Measurements from ENCODE around the gene TOP3A. TPM values are rescaled to one million over a fixed set of nuclear protein-coding genes. Genes with fewer than 3 reads are reported as not detected.

Gene TOP3A
- total RNA-seq, 1 experiment from 2014 or later: 56.1 TPM

DNA sequence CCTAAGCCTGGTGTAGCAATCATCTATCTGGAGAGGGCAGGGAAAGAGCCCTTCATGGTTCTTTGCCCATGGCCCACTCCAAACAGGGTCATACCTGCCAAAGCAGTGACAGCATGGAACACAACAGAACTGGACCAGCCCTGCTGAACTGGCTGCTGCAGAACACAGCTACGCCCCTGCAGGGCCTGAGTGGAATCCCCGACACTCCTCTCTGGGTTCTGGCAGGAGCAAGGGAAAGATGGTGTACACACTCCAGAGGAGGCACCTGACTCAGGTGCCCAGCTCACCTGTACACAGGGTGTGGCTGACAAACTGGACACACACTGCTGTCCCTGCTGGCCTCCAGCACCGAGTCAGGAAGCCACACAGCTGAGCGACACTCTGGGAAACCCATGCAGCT is 34.5 kb downstream of the TOP3A start (continued):
- TF ChIP-seq, protein P1, sequence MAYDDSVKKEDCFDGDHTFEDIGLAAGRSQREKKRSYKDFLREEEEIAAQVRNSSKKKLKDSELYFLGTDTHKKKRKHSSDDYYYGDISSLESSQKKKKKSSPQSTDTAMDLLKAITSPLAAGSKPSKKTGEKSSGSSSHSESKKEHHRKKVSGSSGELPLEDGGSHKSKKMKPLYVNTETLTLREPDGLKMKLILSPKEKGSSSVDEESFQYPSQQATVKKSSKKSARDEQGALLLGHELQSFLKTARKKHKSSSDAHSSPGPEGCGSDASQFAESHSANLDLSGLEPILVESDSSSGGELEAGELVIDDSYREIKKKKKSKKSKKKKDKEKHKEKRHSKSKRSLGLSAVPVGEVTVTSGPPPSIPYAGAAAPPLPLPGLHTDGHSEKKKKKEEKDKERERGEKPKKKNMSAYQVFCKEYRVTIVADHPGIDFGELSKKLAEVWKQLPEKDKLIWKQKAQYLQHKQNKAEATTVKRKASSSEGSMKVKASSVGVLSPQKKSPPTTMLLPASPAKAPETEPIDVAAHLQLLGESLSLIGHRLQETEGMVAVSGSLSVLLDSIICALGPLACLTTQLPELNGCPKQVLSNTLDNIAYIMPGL (CRISPR knock-in tag; IDR thresholded peaks at IDR 0.05): no peak
- TF ChIP-seq RELA (CRISPR knock-in tag; IDR thresholded peaks at IDR 0.05; ENCODE audit: borderline replicate concordance) (no peak), ZNF263 (CRISPR knock-in tag; IDR thresholded peaks at IDR 0.05; ENCODE audit: low read depth) (no peak), SOX15 (CRISPR knock-in tag; IDR thresholded peaks at IDR 0.05) (no peak), GRHL2 (CRISPR knock-in tag; IDR thresholded peaks at IDR 0.05; ENCODE audit: insufficient replicate concordance, severe bottlenecking) (no peak), ZNF416 (CRISPR knock-in tag; IDR thresholded peaks at IDR 0.05) (no peak), EMX1 (CRISPR knock-in tag; IDR thresholded peaks at IDR 0.05) (no peak)
- TF ChIP-seq, protein P2, sequence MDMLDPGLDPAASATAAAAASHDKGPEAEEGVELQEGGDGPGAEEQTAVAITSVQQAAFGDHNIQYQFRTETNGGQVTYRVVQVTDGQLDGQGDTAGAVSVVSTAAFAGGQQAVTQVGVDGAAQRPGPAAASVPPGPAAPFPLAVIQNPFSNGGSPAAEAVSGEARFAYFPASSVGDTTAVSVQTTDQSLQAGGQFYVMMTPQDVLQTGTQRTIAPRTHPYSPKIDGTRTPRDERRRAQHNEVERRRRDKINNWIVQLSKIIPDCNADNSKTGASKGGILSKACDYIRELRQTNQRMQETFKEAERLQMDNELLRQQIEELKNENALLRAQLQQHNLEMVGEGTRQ (CRISPR knock-in tag; IDR thresholded peaks at IDR 0.05): no peak
- TF ChIP-seq, protein P3, sequence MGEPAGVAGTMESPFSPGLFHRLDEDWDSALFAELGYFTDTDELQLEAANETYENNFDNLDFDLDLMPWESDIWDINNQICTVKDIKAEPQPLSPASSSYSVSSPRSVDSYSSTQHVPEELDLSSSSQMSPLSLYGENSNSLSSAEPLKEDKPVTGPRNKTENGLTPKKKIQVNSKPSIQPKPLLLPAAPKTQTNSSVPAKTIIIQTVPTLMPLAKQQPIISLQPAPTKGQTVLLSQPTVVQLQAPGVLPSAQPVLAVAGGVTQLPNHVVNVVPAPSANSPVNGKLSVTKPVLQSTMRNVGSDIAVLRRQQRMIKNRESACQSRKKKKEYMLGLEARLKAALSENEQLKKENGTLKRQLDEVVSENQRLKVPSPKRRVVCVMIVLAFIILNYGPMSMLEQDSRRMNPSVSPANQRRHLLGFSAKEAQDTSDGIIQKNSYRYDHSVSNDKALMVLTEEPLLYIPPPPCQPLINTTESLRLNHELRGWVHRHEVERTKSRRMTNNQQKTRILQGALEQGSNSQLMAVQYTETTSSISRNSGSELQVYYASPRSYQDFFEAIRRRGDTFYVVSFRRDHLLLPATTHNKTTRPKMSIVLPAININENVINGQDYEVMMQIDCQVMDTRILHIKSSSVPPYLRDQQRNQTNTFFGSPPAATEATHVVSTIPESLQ (CRISPR knock-in tag; IDR thresholded peaks at IDR 0.05): no peak
- TF ChIP-seq, protein P4, sequence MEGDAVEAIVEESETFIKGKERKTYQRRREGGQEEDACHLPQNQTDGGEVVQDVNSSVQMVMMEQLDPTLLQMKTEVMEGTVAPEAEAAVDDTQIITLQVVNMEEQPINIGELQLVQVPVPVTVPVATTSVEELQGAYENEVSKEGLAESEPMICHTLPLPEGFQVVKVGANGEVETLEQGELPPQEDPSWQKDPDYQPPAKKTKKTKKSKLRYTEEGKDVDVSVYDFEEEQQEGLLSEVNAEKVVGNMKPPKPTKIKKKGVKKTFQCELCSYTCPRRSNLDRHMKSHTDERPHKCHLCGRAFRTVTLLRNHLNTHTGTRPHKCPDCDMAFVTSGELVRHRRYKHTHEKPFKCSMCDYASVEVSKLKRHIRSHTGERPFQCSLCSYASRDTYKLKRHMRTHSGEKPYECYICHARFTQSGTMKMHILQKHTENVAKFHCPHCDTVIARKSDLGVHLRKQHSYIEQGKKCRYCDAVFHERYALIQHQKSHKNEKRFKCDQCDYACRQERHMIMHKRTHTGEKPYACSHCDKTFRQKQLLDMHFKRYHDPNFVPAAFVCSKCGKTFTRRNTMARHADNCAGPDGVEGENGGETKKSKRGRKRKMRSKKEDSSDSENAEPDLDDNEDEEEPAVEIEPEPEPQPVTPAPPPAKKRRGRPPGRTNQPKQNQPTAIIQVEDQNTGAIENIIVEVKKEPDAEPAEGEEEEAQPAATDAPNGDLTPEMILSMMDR (IDR thresholded peaks at IDR 0.05): no peak
- TF ChIP-seq, protein P5, sequence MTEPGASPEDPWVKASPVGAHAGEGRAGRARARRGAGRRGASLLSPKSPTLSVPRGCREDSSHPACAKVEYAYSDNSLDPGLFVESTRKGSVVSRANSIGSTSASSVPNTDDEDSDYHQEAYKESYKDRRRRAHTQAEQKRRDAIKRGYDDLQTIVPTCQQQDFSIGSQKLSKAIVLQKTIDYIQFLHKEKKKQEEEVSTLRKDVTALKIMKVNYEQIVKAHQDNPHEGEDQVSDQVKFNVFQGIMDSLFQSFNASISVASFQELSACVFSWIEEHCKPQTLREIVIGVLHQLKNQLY (CRISPR knock-in tag; IDR thresholded peaks at IDR 0.05): no peak
- TF ChIP-seq, protein P6, sequence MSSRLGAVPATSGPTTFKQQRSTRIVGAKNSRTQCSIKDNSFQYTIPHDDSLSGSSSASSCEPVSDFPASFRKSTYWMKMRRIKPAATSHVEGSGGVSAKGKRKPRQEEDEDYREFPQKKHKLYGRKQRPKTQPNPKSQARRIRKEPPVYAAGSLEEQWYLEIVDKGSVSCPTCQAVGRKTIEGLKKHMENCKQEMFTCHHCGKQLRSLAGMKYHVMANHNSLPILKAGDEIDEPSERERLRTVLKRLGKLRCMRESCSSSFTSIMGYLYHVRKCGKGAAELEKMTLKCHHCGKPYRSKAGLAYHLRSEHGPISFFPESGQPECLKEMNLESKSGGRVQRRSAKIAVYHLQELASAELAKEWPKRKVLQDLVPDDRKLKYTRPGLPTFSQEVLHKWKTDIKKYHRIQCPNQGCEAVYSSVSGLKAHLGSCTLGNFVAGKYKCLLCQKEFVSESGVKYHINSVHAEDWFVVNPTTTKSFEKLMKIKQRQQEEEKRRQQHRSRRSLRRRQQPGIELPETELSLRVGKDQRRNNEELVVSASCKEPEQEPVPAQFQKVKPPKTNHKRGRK (CRISPR knock-in tag; IDR thresholded peaks at IDR 0.05; ENCODE audit: borderline replicate concordance): no peak

DNA sequence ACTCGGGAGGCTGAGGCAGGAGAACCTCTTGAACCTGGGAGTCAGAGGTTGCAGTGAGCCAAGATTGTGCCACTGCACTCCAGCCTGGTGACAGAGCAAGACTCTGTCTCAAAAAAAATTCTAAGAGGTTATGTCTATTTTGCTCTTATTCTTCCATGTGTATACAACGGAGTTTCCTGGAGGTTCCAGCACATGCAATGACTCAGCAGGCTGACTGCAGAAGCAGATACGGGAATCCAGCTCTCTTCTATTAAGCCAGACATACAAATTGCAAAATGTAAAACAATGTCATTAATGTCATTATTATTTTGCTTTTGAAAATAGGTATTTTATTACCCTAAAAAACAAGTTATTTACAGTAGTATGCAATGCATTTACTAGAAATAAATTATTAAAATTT is 35.9 kb downstream of the TOP3A start:
- POLR2A ChIA-PET: no interaction called here

DNA sequence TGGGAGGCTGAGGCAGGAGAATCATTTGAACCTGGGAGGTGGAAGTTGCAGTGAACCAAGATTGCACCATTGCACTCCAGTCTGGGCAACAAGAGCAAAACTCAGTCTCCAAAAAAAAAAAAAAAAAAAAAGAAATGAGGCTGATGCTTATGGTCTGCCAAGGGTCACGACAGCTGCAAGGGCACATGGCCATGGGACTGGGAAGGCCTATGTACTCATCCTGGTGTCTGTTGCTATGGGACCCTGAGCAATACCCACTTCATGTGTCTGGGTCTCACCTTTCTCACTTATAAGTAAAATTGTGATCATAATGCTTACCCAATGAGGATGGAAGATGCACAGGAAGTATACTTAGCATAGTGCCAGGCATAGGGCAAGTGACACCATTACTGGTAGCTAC is 37.7 kb downstream of the TOP3A start:
- H3K9me3 Mint-ChIP-seq: no peaks in the 10 kb centered on the region
- no peak overlapping the region for H3K4me3 Mint-ChIP-seq
- no peaks in the 10 kb centered on the region for H3K4me1 Mint-ChIP-seq
- ChIA-PET CTCF (interaction anchor here (0.7 kb wide), 1 partner anchor 13 kb away, joined by 3 read pairs; no protein-coding TSS in a partner anchor), POLR2A (no interaction called here)
- H3K27me3 Mint-ChIP-seq (ENCODE audit: low read depth): no peaks in the 10 kb centered on the region
- no peak for ATAC-seq
- no peak overlapping the region for H3K27ac Mint-ChIP-seq
- DNase-seq (ENCODE audit: low spot score): no peak
- peaks cover 56% of the 10 kb centered on the region for H3K36me3 Mint-ChIP-seq
- no peak for TF ChIP-seq ZNF317 (CRISPR knock-in tag; IDR thresholded peaks at IDR 0.05; ENCODE audit: borderline replicate concordance, low read depth)
- TF ChIP-seq FOXK1 (CRISPR knock-in tag; IDR thresholded peaks at IDR 0.05): no peak
- TF ChIP-seq, protein P7, sequence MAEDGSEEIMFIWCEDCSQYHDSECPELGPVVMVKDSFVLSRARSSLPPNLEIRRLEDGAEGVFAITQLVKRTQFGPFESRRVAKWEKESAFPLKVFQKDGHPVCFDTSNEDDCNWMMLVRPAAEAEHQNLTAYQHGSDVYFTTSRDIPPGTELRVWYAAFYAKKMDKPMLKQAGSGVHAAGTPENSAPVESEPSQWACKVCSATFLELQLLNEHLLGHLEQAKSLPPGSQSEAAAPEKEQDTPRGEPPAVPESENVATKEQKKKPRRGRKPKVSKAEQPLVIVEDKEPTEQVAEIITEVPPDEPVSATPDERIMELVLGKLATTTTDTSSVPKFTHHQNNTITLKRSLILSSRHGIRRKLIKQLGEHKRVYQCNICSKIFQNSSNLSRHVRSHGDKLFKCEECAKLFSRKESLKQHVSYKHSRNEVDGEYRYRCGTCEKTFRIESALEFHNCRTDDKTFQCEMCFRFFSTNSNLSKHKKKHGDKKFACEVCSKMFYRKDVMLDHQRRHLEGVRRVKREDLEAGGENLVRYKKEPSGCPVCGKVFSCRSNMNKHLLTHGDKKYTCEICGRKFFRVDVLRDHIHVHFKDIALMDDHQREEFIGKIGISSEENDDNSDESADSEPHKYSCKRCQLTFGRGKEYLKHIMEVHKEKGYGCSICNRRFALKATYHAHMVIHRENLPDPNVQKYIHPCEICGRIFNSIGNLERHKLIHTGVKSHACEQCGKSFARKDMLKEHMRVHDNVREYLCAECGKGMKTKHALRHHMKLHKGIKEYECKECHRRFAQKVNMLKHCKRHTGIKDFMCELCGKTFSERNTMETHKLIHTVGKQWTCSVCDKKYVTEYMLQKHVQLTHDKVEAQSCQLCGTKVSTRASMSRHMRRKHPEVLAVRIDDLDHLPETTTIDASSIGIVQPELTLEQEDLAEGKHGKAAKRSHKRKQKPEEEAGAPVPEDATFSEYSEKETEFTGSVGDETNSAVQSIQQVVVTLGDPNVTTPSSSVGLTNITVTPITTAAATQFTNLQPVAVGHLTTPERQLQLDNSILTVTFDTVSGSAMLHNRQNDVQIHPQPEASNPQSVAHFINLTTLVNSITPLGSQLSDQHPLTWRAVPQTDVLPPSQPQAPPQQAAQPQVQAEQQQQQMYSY (CRISPR knock-in tag; IDR thresholded peaks at IDR 0.05): no peak
- TF ChIP-seq, protein P1 (CRISPR knock-in tag; IDR thresholded peaks at IDR 0.05): no peak
- no peak for TF ChIP-seq TEAD4 (CRISPR knock-in tag; IDR thresholded peaks at IDR 0.05)

More for the DNA sequence above, 35.9 kb downstream of the TOP3A start:
- ATAC-seq: no peak
- CTCF ChIA-PET: no interaction called here
- no peaks in the 10 kb centered on the region for H3K4me1 Mint-ChIP-seq
- DNase-seq (ENCODE audit: low spot score): no peak
- H3K36me3 Mint-ChIP-seq: peaks cover 65% of the 10 kb centered on the region
- no peak overlapping the region for H3K4me3 Mint-ChIP-seq
- no peaks in the 10 kb centered on the region for H3K9me3 Mint-ChIP-seq
- H3K27me3 Mint-ChIP-seq (ENCODE audit: low read depth): no peaks in the 10 kb centered on the region
- TF ChIP-seq ETV6 (CRISPR knock-in tag; IDR thresholded peaks at IDR 0.05): no peak
- H3K27ac Mint-ChIP-seq: no peak overlapping the region

Data from WTC11 (cell line).